ENCODE data around the gene KSR2. TPM values are rescaled to one million over a fixed set of nuclear protein-coding genes. Genes with fewer than 3 reads are reported as not detected.

The KSR2 gene
- total RNA-seq, 4 donors from 2014 or later, result under 0.01 to 0.06 (median 0.03) TPM

GRCh38 chr12:117498256-117498655 is 470.5 kb downstream of the KSR2 start:
- Histone ChIP-seq H3K36me3 (no peaks in the 10 kb centered on the region), H3K4me1 (peaks cover 0 to 6% (median 0%) of the 10 kb centered on the region in 4 donors), H3K4me3 (no peak overlapping the region), H3K27ac (replicated peaks in 1 of 4) (no peak overlapping the region), H3K9me3 (no peaks in the 10 kb centered on the region), H3K27me3 (no peaks in the 10 kb centered on the region)
- intact Hi-C loops (cut with DNase I), result no loop called here
- no peak for DNase-seq (ENCODE audit: extremely low spot score)
- TF ChIP-seq EP300 (IDR thresholded peaks at IDR 0.05), result no peak
- TF ChIP-seq POLR2AphosphoS5 (IDR thresholded peaks at IDR 0.05), result no peak
- TF ChIP-seq, protein P1, sequence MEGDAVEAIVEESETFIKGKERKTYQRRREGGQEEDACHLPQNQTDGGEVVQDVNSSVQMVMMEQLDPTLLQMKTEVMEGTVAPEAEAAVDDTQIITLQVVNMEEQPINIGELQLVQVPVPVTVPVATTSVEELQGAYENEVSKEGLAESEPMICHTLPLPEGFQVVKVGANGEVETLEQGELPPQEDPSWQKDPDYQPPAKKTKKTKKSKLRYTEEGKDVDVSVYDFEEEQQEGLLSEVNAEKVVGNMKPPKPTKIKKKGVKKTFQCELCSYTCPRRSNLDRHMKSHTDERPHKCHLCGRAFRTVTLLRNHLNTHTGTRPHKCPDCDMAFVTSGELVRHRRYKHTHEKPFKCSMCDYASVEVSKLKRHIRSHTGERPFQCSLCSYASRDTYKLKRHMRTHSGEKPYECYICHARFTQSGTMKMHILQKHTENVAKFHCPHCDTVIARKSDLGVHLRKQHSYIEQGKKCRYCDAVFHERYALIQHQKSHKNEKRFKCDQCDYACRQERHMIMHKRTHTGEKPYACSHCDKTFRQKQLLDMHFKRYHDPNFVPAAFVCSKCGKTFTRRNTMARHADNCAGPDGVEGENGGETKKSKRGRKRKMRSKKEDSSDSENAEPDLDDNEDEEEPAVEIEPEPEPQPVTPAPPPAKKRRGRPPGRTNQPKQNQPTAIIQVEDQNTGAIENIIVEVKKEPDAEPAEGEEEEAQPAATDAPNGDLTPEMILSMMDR (IDR thresholded peaks at IDR 0.05), result no peak
- TF ChIP-seq POLR2A (IDR thresholded peaks at IDR 0.05; ENCODE audit: low read depth), result no peak
- WGBS, result 71% methylated on average over 1 of the region's 2 CpGs

DNA sequence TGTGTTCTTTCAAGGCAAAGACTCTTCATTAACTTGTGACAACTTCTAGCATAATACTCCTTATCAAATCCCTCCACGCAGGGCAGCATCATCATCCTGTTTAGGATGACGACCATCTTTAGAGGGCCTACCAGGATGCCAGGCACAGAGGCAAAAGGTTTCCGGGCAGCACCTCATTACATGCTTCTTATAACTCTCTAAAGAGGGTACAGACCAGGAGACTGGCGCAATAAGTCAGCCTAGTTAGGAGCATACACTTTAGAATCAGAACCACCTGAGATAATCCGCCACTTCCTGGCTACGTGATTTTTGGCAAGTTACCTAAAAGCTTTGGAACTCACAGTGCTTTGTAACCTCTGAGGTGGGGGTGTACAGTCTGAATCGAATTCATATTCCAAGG is 471.4 kb downstream of the KSR2 start:
- Histone ChIP-seq H3K4me1 (peaks cover 0 to 6% (median 0%) of the 10 kb centered on the region in 4 donors), H3K27ac (replicated peaks in 1 of 4) (no peak overlapping the region), H3K4me3 (no peak overlapping the region), H3K36me3 (no peaks in the 10 kb centered on the region), H3K27me3 (peaks cover 0 to 4% (median 0%) of the 10 kb centered on the region in 4 donors), H3K9me3 (no peaks in the 10 kb centered on the region)
- no peak for DNase-seq (ENCODE audit: extremely low spot score)
- intact Hi-C loops (cut with DNase I), result no loop called here
- WGBS, result 77% methylated on average over 7 of the region's 7 CpGs
- TF ChIP-seq, protein P1 (IDR thresholded peaks at IDR 0.05), result no peak
- TF ChIP-seq POLR2AphosphoS5 (IDR thresholded peaks at IDR 0.05), result no peak

- intact Hi-C loops (cut with DNase I), result no loop called here
- Histone ChIP-seq H3K36me3 (no peaks in the 10 kb centered on the region), H3K4me3 (no peak overlapping the region), H3K27me3 (peaks cover 0 to 16% (median 0%) of the 10 kb centered on the region in 4 donors), H3K9me3 (no peaks in the 10 kb centered on the region), H3K27ac (replicated peaks in 1 of 4) (no peak overlapping the region), H3K4me1 (no peaks in the 10 kb centered on the region)
- no peak for TF ChIP-seq POLR2AphosphoS5 (IDR thresholded peaks at IDR 0.05)
- TF ChIP-seq, protein P1 (IDR thresholded peaks at IDR 0.05), result no peak
- TF ChIP-seq POLR2A (IDR thresholded peaks at IDR 0.05; ENCODE audit: low read depth), result no peak
- no peak for TF ChIP-seq EP300 (IDR thresholded peaks at IDR 0.05)
- WGBS, result 48% methylated on average over 8 of the region's 8 CpGs
- no peak for DNase-seq (ENCODE audit: extremely low spot score)
These were observed 473.7 kb downstream of the KSR2 start for GRCh38 chr12:117494833-117495655.

- Histone ChIP-seq H3K4me1 (no peaks in the 10 kb centered on the region), H3K27ac (replicated peaks in 1 of 4) (no peak overlapping the region), H3K9me3 (no peaks in the 10 kb centered on the region), H3K36me3 (no peaks in the 10 kb centered on the region), H3K27me3 (peaks cover 0 to 16% (median 0%) of the 10 kb centered on the region in 4 donors), H3K4me3 (no peak overlapping the region)
- DNase-seq (ENCODE audit: extremely low spot score), result no peak
- no peak for TF ChIP-seq POLR2AphosphoS5 (IDR thresholded peaks at IDR 0.05)
- intact Hi-C loops (cut with DNase I), result no loop called here
- 89% methylated on average over 7 of the region's 7 CpGs for WGBS
These were observed 477.1 kb downstream of the KSR2 start for GRCh38 chr12:117491711-117492110.

- DNase-seq (ENCODE audit: extremely low spot score), result no peak
- H3K4me1 ChIP-seq, result no peaks in the 10 kb centered on the region
- intact Hi-C loops (cut with DNase I), result no loop called here
- no peak overlapping the region for H3K4me3 ChIP-seq
- 84% methylated on average over 3 of the region's 3 CpGs for WGBS
- TF ChIP-seq POLR2AphosphoS5 (IDR thresholded peaks at IDR 0.05), result no peak
- TF ChIP-seq, protein P1 (IDR thresholded peaks at IDR 0.05), result no peak
- TF ChIP-seq POLR2A (IDR thresholded peaks at IDR 0.05; ENCODE audit: low read depth), result no peak
- TF ChIP-seq EP300 (IDR thresholded peaks at IDR 0.05), result no peak
- peaks cover 0 to 16% (median 0%) of the 10 kb centered on the region in 4 donors for H3K27me3 ChIP-seq
- no peaks in the 10 kb centered on the region for H3K9me3 ChIP-seq
- no peaks in the 10 kb centered on the region for H3K36me3 ChIP-seq
- no peak overlapping the region for H3K27ac ChIP-seq (replicated peaks in 1 of 4)
These were observed 478.7 kb downstream of the KSR2 start for GRCh38 chr12:117490130-117490529.
